ENCODE results near the gene TMEM131L. TPM values are rescaled to one million over a fixed set of nuclear protein-coding genes. Genes with fewer than 3 reads are reported as not detected.

The TMEM131L gene
- polyA plus RNA-seq, 2 of the 4 experiments (the other 2 are of a cell fraction) = 3.4 to 5.0 TPM

DNA sequence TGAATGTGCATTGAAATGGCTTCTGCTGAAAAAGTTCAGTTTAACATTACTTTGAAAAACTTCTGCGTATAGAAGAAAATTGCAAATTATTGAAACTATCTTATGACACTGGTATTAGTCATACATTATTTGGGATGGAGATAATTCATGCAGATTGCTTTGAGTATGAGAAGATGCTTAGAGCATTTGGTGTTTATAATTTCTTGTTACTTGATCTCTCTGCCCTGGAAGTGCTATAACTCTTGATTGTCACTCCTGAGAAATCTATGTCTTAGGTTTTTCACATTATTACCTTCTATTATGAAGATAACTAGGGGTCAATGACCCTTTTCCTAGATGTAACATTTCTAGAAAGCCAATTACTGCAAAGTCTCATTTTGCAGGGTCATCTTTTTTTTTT is 36.4 kb downstream of the TMEM131L start:
- WGBS (ENCODE audit: missing lambda C conversion rate) = 74% methylated on average over 1 of the region's 1 CpG
- TF ChIP-seq HEYL (CRISPR knock-in tag; IDR thresholded peaks at IDR 0.05) = no peak
- no peak for TF ChIP-seq EHF (CRISPR knock-in tag; IDR thresholded peaks at IDR 0.05)
- no peak for TF ChIP-seq TP53 (CRISPR knock-in tag; IDR thresholded peaks at IDR 0.05)
- TF ChIP-seq CHD4 (IDR thresholded peaks at IDR 0.05; ENCODE audit: borderline replicate concordance) = no peak
- no peak for TF ChIP-seq HOXA7 (CRISPR knock-in tag; IDR thresholded peaks at IDR 0.05)
- TF ChIP-seq PHF8 (IDR thresholded peaks at IDR 0.05; ENCODE audit: borderline replicate concordance, low read depth) = no peak
- TF ChIP-seq, protein P1, sequence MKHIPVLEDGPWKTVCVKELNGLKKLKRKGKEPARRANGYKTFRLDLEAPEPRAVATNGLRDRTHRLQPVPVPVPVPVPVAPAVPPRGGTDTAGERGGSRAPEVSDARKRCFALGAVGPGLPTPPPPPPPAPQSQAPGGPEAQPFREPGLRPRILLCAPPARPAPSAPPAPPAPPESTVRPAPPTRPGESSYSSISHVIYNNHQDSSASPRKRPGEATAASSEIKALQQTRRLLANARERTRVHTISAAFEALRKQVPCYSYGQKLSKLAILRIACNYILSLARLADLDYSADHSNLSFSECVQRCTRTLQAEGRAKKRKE (CRISPR knock-in tag; IDR thresholded peaks at IDR 0.05; ENCODE audit: low read depth) = no peak
- TF ChIP-seq, protein P2, sequence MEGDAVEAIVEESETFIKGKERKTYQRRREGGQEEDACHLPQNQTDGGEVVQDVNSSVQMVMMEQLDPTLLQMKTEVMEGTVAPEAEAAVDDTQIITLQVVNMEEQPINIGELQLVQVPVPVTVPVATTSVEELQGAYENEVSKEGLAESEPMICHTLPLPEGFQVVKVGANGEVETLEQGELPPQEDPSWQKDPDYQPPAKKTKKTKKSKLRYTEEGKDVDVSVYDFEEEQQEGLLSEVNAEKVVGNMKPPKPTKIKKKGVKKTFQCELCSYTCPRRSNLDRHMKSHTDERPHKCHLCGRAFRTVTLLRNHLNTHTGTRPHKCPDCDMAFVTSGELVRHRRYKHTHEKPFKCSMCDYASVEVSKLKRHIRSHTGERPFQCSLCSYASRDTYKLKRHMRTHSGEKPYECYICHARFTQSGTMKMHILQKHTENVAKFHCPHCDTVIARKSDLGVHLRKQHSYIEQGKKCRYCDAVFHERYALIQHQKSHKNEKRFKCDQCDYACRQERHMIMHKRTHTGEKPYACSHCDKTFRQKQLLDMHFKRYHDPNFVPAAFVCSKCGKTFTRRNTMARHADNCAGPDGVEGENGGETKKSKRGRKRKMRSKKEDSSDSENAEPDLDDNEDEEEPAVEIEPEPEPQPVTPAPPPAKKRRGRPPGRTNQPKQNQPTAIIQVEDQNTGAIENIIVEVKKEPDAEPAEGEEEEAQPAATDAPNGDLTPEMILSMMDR (IDR thresholded peaks at IDR 0.05) = no peak
- no peak for TF ChIP-seq GATA3 (IDR thresholded peaks at IDR 0.05; ENCODE audit: borderline replicate concordance)
- no peak for TF ChIP-seq ESRRA (IDR thresholded peaks at IDR 0.05; ENCODE audit: borderline replicate concordance, low read length)
- no peak for TF ChIP-seq HDAC2 (IDR thresholded peaks at IDR 0.05)
- no peak for TF ChIP-seq RCOR1 (IDR thresholded peaks at IDR 0.05; ENCODE audit: low read depth, low read length)
- TF ChIP-seq, protein P3, sequence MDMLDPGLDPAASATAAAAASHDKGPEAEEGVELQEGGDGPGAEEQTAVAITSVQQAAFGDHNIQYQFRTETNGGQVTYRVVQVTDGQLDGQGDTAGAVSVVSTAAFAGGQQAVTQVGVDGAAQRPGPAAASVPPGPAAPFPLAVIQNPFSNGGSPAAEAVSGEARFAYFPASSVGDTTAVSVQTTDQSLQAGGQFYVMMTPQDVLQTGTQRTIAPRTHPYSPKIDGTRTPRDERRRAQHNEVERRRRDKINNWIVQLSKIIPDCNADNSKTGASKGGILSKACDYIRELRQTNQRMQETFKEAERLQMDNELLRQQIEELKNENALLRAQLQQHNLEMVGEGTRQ (IDR thresholded peaks at IDR 0.05) = no peak
- H3K27ac ChIP-seq = no peak overlapping the region
- FAIRE-seq (no peak), DNase-seq (ENCODE audit: low read depth in 1 of 2, low spot score in 1 of 2) (no peak), ATAC-seq (no peak)
- POLR2A ChIA-PET = no interaction called here
- H3K4me1 ChIP-seq = no peaks in the 10 kb centered on the region
- H3K4me3 ChIP-seq = no peak overlapping the region
- H3K9me3 ChIP-seq = no peaks in the 10 kb centered on the region
- no peak overlapping the region for H3K4me2 ChIP-seq
- CTCF ChIA-PET = no interaction called here

DNA sequence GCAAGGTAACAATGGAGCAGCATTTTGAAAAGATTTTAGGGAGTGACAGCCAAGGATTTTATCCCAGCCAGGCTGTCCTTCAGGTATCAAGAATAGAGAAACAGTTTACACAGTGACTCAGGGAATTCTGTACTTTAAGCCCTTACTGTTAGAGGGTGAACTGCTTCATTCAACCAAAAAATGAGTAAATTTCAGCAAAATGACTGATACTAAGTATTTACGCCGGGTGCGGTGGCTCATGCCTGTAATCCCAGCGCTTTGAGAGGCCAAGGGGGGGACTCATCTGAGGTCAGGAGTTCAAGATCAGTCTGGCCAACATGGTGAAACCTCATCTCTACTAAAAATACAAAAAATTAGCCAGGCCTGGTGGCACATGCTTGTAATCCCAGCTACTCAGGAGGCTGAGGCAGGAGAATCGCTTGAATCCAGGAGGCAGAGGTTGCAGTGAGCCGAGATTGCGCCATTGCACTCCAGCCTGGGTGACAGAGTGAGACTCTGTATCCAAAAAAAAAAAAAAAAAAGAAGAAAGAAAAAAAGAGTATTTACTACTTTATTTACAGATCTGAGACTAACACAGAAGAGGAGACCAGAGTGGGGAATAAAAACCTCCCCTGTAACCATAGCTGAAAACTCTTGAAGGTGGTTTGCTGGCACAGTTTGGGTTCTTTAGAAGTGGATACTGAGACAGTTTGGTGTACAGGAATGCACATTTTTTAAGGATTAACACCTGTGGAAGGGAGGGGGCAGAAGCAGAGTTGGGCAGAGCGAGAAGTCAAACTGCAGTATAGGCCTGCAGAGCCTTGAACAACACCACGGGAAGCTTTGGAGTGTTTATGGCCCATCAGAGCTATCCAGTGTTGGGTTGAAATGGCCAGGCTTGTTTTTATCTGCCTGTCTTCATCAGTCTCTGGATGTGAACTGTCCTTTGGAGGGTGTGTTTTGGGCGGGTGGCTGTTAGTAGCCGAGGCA is 40.5 kb downstream of the TMEM131L start:
- TF ChIP-seq PHF8 (IDR thresholded peaks at IDR 0.05; ENCODE audit: borderline replicate concordance, low read depth) (no peak), HOXB5 (CRISPR knock-in tag; IDR thresholded peaks at IDR 0.05) (no peak), ZSCAN20 (CRISPR knock-in tag; IDR thresholded peaks at IDR 0.05) (no peak), RNF2 (IDR thresholded peaks at IDR 0.05; ENCODE audit: borderline replicate concordance, low read depth) (no peak), JUN (IDR thresholded peaks at IDR 0.05) (no peak), ZC3H11A (IDR thresholded peaks at IDR 0.05) (no peak), POLR2AphosphoS2 (conservative IDR thresholded peaks at IDR 0.05; ENCODE audit: low read length) (no peak)
- TF ChIP-seq, protein P4, sequence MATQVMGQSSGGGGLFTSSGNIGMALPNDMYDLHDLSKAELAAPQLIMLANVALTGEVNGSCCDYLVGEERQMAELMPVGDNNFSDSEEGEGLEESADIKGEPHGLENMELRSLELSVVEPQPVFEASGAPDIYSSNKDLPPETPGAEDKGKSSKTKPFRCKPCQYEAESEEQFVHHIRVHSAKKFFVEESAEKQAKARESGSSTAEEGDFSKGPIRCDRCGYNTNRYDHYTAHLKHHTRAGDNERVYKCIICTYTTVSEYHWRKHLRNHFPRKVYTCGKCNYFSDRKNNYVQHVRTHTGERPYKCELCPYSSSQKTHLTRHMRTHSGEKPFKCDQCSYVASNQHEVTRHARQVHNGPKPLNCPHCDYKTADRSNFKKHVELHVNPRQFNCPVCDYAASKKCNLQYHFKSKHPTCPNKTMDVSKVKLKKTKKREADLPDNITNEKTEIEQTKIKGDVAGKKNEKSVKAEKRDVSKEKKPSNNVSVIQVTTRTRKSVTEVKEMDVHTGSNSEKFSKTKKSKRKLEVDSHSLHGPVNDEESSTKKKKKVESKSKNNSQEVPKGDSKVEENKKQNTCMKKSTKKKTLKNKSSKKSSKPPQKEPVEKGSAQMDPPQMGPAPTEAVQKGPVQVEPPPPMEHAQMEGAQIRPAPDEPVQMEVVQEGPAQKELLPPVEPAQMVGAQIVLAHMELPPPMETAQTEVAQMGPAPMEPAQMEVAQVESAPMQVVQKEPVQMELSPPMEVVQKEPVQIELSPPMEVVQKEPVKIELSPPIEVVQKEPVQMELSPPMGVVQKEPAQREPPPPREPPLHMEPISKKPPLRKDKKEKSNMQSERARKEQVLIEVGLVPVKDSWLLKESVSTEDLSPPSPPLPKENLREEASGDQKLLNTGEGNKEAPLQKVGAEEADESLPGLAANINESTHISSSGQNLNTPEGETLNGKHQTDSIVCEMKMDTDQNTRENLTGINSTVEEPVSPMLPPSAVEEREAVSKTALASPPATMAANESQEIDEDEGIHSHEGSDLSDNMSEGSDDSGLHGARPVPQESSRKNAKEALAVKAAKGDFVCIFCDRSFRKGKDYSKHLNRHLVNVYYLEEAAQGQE (IDR thresholded peaks at IDR 0.05) = no peak
- TF ChIP-seq, protein P5, sequence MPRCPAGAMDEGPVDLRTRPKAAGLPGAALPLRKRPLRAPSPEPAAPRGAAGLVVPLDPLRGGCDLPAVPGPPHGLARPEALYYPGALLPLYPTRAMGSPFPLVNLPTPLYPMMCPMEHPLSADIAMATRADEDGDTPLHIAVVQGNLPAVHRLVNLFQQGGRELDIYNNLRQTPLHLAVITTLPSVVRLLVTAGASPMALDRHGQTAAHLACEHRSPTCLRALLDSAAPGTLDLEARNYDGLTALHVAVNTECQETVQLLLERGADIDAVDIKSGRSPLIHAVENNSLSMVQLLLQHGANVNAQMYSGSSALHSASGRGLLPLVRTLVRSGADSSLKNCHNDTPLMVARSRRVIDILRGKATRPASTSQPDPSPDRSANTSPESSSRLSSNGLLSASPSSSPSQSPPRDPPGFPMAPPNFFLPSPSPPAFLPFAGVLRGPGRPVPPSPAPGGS (IDR thresholded peaks at IDR 0.05) = no peak
- TF ChIP-seq, protein P6, sequence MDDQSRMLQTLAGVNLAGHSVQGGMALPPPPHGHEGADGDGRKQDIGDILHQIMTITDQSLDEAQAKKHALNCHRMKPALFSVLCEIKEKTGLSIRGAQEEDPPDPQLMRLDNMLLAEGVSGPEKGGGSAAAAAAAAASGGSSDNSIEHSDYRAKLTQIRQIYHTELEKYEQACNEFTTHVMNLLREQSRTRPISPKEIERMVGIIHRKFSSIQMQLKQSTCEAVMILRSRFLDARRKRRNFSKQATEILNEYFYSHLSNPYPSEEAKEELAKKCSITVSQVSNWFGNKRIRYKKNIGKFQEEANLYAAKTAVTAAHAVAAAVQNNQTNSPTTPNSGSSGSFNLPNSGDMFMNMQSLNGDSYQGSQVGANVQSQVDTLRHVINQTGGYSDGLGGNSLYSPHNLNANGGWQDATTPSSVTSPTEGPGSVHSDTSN (IDR thresholded peaks at IDR 0.05) = no peak
- no peak overlapping the region for H3K4me3 ChIP-seq
- H3K4me2 ChIP-seq = no peak overlapping the region
- H3K27ac ChIP-seq = peak overlapping the region in 1 of 2 experiments; percentile 42; a peak in 2 of 6 replicates
- ATAC-seq (peak in 1 of 2 experiments; percentile 41; a peak in 2 of 6 replicates), DNase-seq (ENCODE audit: low read depth in 1 of 2, low spot score in 1 of 2) (peak in 1 of 2 experiments; percentile 6), FAIRE-seq (no peak)
- ChIA-PET POLR2A (no interaction called here), CTCF (no interaction called here)
- H3K9me3 ChIP-seq = no peaks in the 10 kb centered on the region
- WGBS (ENCODE audit: missing lambda C conversion rate) = 80% methylated on average over 11 of the region's 11 CpGs
- peaks cover 6% of the 10 kb centered on the region; the same call in 1 of the 3 replicates for H3K4me1 ChIP-seq

Measured in A549 (cell line).